Left ventricle myocardium inferior (tissue), 1 donor: ENCODE results near the gene TLN1. TPM values are rescaled to one million over a fixed set of nuclear protein-coding genes. Genes with fewer than 3 reads are reported as not detected.
A peak's percentile ranks its signal among the peaks of the same experiment; 100 is the strongest.

Experiments
- DNase-seq: peaks from one replicate; pipeline ENCODE4 v3.0.0-alpha.2; 2020
- H3K27ac ChIP-seq: fragments of 200-600 bp; replicated peaks from 2 replicates; pipeline ENCODE4 v1.8.0; 2021
- H3K27me3 ChIP-seq: fragments of 200-600 bp; 2 replicates; pipeline ENCODE4 v1.8.0; 2021; ENCODE audit warnings: low read depth
- H3K36me3 ChIP-seq: fragments of 200-600 bp; 2 replicates; pipeline ENCODE4 v1.8.0; 2021
- H3K4me1 ChIP-seq: fragments of 200-600 bp; 2 replicates; pipeline ENCODE4 v1.8.0; 2021
- H3K4me3 ChIP-seq: fragments of 200-600 bp; 2 replicates; pipeline ENCODE4 v1.8.0; 2021; ENCODE audit warnings: mild to moderate bottlenecking, moderate library complexity
- H3K9me3 ChIP-seq: fragments of 200-600 bp; replicated peaks from 2 replicates; pipeline ENCODE4 v1.8.0; 2021
- CTCF ChIP-seq: fragments of 200-600 bp; IDR thresholded peaks from 2 replicates; pipeline ENCODE4 v1.8.0; 2021; ENCODE audit warnings: antibody characterized with exemption, mild to moderate bottlenecking, borderline replicate concordance
- intact Hi-C: fragments of 100-400 bp; cut with micrococcal nuclease; formaldehyde crosslinking; loops from one replicate; pipeline ENCODE4 v1.11.0; 2022
- total RNA-seq: library from RNA; stranded (reverse); fragmentation: NEBNext Ultra II Directional; extraction: Animal tissue kit (Norgen Biotek cat#: 25700); gene quantifications from one replicate; pipeline ENCODE4 v1.2.1, GENCODE V29; 2021
- donor health status: DM: no; HTN: yes; CAD: no; lungs with severe emphysema.

TLN1 gene
- total RNA-seq, 1 donor from 2014 or later: 234 TPM

GRCh38 chr9:35688558-35689541 is 43.1 kb downstream of the TLN1 start:
- intact Hi-C loops: no loop called here
- H3K27ac ChIP-seq: peak overlapping the region; percentile 98
- DNase-seq: no peak
- peak overlapping the region; percentile 78 for H3K4me3 ChIP-seq
- H3K36me3 ChIP-seq: peaks cover 29% of the 10 kb centered on the region
- H3K4me1 ChIP-seq: peaks cover 73% of the 10 kb centered on the region
- TF ChIP-seq CTCF: no peak
- no peaks in the 10 kb centered on the region for H3K9me3 ChIP-seq
- no peaks in the 10 kb centered on the region for H3K27me3 ChIP-seq

- Histone ChIP-seq H3K4me3 (peak overlapping the region; percentile 78), H3K4me1 (peaks cover 76% of the 10 kb centered on the region), H3K27ac (peak overlapping the region; percentile 98), H3K36me3 (peaks cover 37% of the 10 kb centered on the region), H3K27me3 (no peaks in the 10 kb centered on the region), H3K9me3 (no peaks in the 10 kb centered on the region)
- DNase-seq: peak; percentile 50
- TF ChIP-seq CTCF: no peak
- intact Hi-C loops: no loop called here
Observed at GRCh38 chr9:35687972-35688557, 43.9 kb downstream of the TLN1 start.

- no peaks in the 10 kb centered on the region for H3K9me3 ChIP-seq
- H3K27ac ChIP-seq: peak overlapping the region; percentile 98
- DNase-seq: no peak
- peak overlapping the region; percentile 78 for H3K4me3 ChIP-seq
- H3K36me3 ChIP-seq: peaks cover 45% of the 10 kb centered on the region
- no peak for TF ChIP-seq CTCF
- no peaks in the 10 kb centered on the region for H3K27me3 ChIP-seq
- peaks cover 80% of the 10 kb centered on the region for H3K4me1 ChIP-seq
- intact Hi-C loops: no loop called here
Observed at GRCh38 chr9:35687306-35687705, 44.7 kb downstream of the TLN1 start.

- H3K4me3 ChIP-seq: peak overlapping the region; percentile 78
- no peak for TF ChIP-seq CTCF
- H3K27me3 ChIP-seq: no peaks in the 10 kb centered on the region
- H3K36me3 ChIP-seq: peaks cover 48% of the 10 kb centered on the region
- H3K4me1 ChIP-seq: peaks cover 77% of the 10 kb centered on the region
- H3K27ac ChIP-seq: peak overlapping the region; percentile 98
- peak; percentile 36 for DNase-seq
- H3K9me3 ChIP-seq: no peaks in the 10 kb centered on the region
- intact Hi-C loops: no loop called here
Observed at GRCh38 chr9:35686222-35687203, 45.5 kb downstream of the TLN1 start.

- Histone ChIP-seq H3K36me3 (peaks cover 48% of the 10 kb centered on the region), H3K4me1 (peaks cover 68% of the 10 kb centered on the region)
Observed at GRCh38 chr9:35685506-35685905, 46.5 kb downstream of the TLN1 start.

More at GRCh38 chr9:35685506-35685905, 46.5 kb downstream of the TLN1 start:
- Histone ChIP-seq H3K27me3 (no peaks in the 10 kb centered on the region), H3K9me3 (no peaks in the 10 kb centered on the region), H3K4me3 (peak overlapping the region; percentile 78), H3K27ac (peak overlapping the region; percentile 98)
- DNase-seq: no peak
- TF ChIP-seq CTCF: no peak
- intact Hi-C loops: no loop called here
